Hepatocyte (in vitro differentiated cells): ENCODE data around the gene KCTD19.

Experiments used
- CTCF ChIP-seq: fragments of 200-600 bp; sonication (generic); IDR thresholded peaks from 2 replicates; pipeline ENCODE4 v1.5.1; 2016; ENCODE audit warnings: antibody characterized with exemption, mild to moderate bottlenecking; ENCODE audit not compliant: poor library complexity
- EZH2 ChIP-seq: fragments of 200-600 bp; sonication (generic); IDR thresholded peaks from 2 replicates; pipeline ENCODE4 v1.6.1; 2016; ENCODE audit warnings: antibody characterized with exemption, mild to moderate bottlenecking, borderline replicate concordance
- EZH2phosphoT487 ChIP-seq: fragments of 200-600 bp; sonication (generic); IDR thresholded peaks from one replicate; pipeline ENCODE4 v1.6.1; 2018; ENCODE audit warnings: antibody characterized with exemption, mild to moderate bottlenecking, low read depth, moderate library complexity; ENCODE audit not compliant: unreplicated experiment, severe bottlenecking

GRCh38 chr16:67269766-67270165 is 56.8 kb downstream of the KCTD19 start:
- no peak for TF ChIP-seq EZH2
- TF ChIP-seq CTCF = no peak
- TF ChIP-seq EZH2phosphoT487 = no peak
